T-cell (primary cell): ENCODE results near the gene RIT1. TPM values are rescaled to one million over a fixed set of nuclear protein-coding genes. Genes with fewer than 3 reads are reported as not detected.

Source experiments
- ATAC-seq, 4 experiments: fragments of 200-7000 bp in 3 of 4; fragments of 150-1000 bp in 1 of 4; cut with Tn5 transposase; replicated peaks in 1 of 4; 1 replicate in 3 of 4; 2 replicates in 1 of 4; pipeline ENCODE4 v1.10.0; 2021; ENCODE audit warnings: moderate library complexity in 3 of 4, mild to moderate bottlenecking in 2 of 4, moderate number of reproducible peaks in 1 of 4
- CTCF ChIA-PET, 2 donors: fragments of 300-600 bp; sonication (Branson Sonifier 250); formaldehyde crosslinking; loops; one replicate each; lab custom pipeline; 2022; ENCODE audit warnings: antibody characterized with exemption in 2 of 2; lab: Charles Lee
- POLR2A ChIA-PET, 2 donors: fragments of 300-600 bp; sonication (Branson Sonifier 250); formaldehyde crosslinking; loops; one replicate each; lab custom pipeline; 2022; ENCODE audit warnings: antibody characterized with exemption in 2 of 2; lab: Charles Lee
- DNase-seq, 35 experiments: peaks; one replicate each; pipeline versions ENCODE4 v3.0.0 to v3.0.0-alpha.2; 2013 to 2023
- H3K27ac ChIP-seq: one replicate; pipeline ENCODE4 v1.5.1; 2013; ENCODE audit warnings: low read length
- H3K27me3 ChIP-seq, 2 experiments: replicated peaks in 1 of 2; 1 replicate in 1 of 2; 2 replicates in 1 of 2; pipeline versions ENCODE4 v1.6.1 to v1.7.0; 2013; ENCODE audit warnings: low read length in 1 of 2, mixed read lengths in 1 of 2; ENCODE audit not compliant: control insufficient read depth in 2 of 2, insufficient read depth in 2 of 2; ENCODE audit errors: extremely low read depth in 1 of 2
- H3K36me3 ChIP-seq, 2 donors: 1 replicate in 1 of 2; 2 replicates in 1 of 2; pipeline versions ENCODE4 v1.6.1 to v1.7.0; 2013; ENCODE audit warnings: low read length in 1 of 2; ENCODE audit not compliant: control insufficient read depth in 2 of 2, insufficient read depth in 1 of 2; ENCODE audit errors: extremely low read depth in 1 of 2
- H3K4me1 ChIP-seq, 2 experiments: 1 replicate in 1 of 2; 2 replicates in 1 of 2; pipeline versions ENCODE4 v1.6.1 to v1.7.0; 2013; ENCODE audit warnings: low read length in 2 of 2, mixed read lengths in 1 of 2; ENCODE audit not compliant: insufficient read depth in 2 of 2, control insufficient read depth in 1 of 2; ENCODE audit errors: extremely low read depth in 1 of 2
- H3K4me3 ChIP-seq, 2 donors: 1 replicate in 1 of 2; 2 replicates in 1 of 2; pipeline versions ENCODE4 v1.5.1 to v1.7.0; 2013; ENCODE audit warnings: mild to moderate bottlenecking in 2 of 2, low read length in 1 of 2, moderate library complexity in 1 of 2; ENCODE audit not compliant: control insufficient read depth in 1 of 2; ENCODE audit errors: extremely low read depth in 1 of 2
- H3K9me3 ChIP-seq: 2 replicates; pipeline ENCODE4 v1.7.0; 2013
- H3K27ac Mint-ChIP-seq, 2 donors: one replicate each; pipeline ENCODE4 v1.8.0; 2020 to 2021; ENCODE audit warnings: mild to moderate bottlenecking in 2 of 2, mixed read lengths in 2 of 2
- H3K27me3 Mint-ChIP-seq, 2 donors: one replicate each; pipeline ENCODE4 v1.8.0; 2021 to 2022; ENCODE audit warnings: mixed read lengths in 2 of 2
- H3K36me3 Mint-ChIP-seq: one replicate; pipeline ENCODE4 v1.8.0; 2021; ENCODE audit warnings: mixed read lengths
- H3K4me1 Mint-ChIP-seq, 3 donors: one replicate each; pipeline ENCODE4 v1.8.0; 2020 to 2022; ENCODE audit warnings: mixed read lengths in 3 of 3, mild to moderate bottlenecking in 1 of 3
- H3K4me3 Mint-ChIP-seq, 3 donors: one replicate each; pipeline ENCODE4 v1.8.0; 2020 to 2022; ENCODE audit warnings: mild to moderate bottlenecking in 3 of 3, mixed read lengths in 3 of 3, moderate library complexity in 3 of 3
- H3K9me3 Mint-ChIP-seq, 3 donors: one replicate each; pipeline ENCODE4 v1.8.0; 2020 to 2022; ENCODE audit warnings: mixed read lengths in 3 of 3
- WGBS: methylation state at CpG from one replicate; pipeline ENCODE4 v1.1.5; 2013; ENCODE audit warnings: missing lambda C conversion rate; ENCODE audit not compliant: insufficient coverage; 5-methylcytosine and 5-hydroxymethylcytosine counted together
- total RNA-seq, 35 experiments: library from RNA in 6 of 35; stranded (reverse) in 6 of 35; fragments of 120-200 nt in 1 of 35; gene quantifications; one replicate each; pipeline versions ENCODE4 v1.2.1 to v1.2.4 and lab custom pipeline; 2013 to 2026

Gene RIT1, protein sequence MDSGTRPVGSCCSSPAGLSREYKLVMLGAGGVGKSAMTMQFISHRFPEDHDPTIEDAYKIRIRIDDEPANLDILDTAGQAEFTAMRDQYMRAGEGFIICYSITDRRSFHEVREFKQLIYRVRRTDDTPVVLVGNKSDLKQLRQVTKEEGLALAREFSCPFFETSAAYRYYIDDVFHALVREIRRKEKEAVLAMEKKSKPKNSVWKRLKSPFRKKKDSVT
- 10 to 100 TPM; 35.3 to 56.4 (median 39.2) TPM for total RNA-seq
- total RNA-seq (2013): 28.0 TPM
- 21.9 to 91.0 (median 54.6) reads per million in 29 experiments for total RNA-seq (lab: John Stamatoyannopoulos, UW)

DNA sequence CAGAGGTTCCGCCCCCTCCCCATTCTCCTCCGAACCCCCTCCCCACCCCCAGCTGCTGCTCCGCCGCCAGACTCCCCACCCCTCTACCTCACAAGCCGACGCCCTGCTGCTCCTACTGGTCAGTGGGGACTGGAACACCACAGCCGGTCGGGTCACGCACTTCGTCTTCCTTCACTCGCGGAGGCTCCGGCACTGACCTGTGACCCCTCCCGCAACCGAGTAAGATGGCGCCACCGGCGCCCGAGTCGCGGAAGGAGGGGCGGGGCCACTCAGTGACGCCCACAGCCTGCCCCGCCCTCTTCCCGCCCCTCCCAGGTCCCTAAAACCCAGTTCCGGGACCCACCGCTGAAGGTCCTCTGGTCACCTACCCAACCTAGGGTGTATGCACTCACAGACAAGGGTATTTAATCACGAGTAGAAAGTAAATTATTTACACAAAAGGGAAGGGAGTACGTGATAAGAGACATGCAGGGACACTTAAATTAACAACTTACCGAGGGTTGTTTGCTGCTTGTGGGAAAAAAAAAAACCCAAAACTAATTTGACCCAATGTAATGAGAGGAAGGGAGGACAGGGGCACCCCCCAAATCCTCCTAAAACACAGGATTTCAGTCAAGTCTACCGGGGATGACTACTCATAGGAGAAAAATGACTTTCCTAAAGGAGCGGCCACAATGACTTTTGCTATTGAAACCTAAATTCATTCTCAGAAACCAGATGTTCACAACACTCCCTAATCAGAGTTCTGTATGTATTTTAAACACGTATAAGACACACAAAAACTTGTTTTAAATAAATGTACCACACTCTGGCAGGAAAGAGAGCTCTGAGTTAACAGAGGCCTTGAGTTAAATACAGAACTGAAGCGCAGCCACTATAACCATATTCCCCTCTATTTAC lies at the start of gene RIT1:
RIT1 (minus strand) TSS at position 194 of the 900 bp plus-strand sequence. CDS start 588 bp downstream, outside the sequence.
- Mint-ChIP-seq H3K4me1 (peaks cover 24 to 31% (median 26%) of the 10 kb centered on the region in 3 donors), H3K4me3 (peak within 1 kb of the TSS; percentile 93 to 98 (median 97)), H3K9me3 (no peaks in the 10 kb centered on the region), H3K36me3 (peaks cover 27% of the 10 kb centered on the region), H3K27ac (peak within 1 kb of the TSS; percentile 95 to 97), H3K27me3 (no peaks in the 10 kb centered on the region)
- Histone ChIP-seq H3K4me1 (peaks cover 11 to 24% of the 10 kb centered on the region in 2 experiments), H3K27me3 (no peaks in the 10 kb centered on the region), H3K36me3 (peaks cover 6 to 61% of the 10 kb centered on the region in 2 donors), H3K4me3 (peak within 1 kb of the TSS; percentile 77 to 90), H3K9me3 (no peaks in the 10 kb centered on the region), H3K27ac (peak within 1 kb of the TSS; percentile 78)
- CTCF ChIA-PET: no interaction called here
- peak; percentile 62 to 91 (median 78) for DNase-seq
- peak; percentile 96 to 99 (median 98) for ATAC-seq
- WGBS: 5% methylated on average over 19 of the region's 34 CpGs
- POLR2A ChIA-PET: interaction anchor here (0.6 to 0.7 kb wide), 4 partner anchors 67 to 1997 kb away, joined by 3 to 11 read pairs (median 5); partner anchors contain the start of gene ARHGEF2 (in 1 of the 2)

DNA sequence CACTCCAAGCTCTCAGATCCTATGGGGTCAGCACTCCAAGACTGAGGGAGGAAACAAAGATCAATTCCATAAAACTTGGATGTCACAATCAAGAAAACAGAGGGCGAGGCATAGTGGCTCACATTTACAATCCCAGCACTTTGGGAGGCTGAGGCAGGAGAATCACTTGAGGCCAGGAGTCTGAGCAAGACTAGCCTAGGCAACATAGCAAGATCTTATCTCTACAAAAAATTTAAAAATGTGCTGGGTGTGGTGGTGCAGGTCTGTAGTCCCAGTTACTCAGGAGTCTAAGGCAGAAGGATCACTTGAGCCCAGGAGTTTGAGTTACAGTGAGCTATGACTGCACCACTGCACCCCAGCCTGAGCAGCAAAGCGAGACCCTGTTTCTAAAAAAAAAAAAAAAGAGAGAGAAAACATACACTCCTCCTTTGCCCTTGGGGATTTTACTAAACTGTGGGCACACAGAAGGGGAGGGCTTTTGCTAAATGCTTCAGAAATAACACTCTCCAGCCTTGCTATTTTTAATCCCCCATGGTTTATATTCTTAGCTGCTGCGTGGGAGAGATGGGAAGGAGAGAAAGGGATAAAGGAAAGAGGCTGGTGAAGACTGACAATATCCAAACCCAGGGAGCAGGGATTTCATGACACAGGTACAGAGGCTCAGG lies 49.1 kb upstream of the RIT1 start:
- no peak for DNase-seq
- Histone ChIP-seq H3K36me3 (peaks cover 12 to 97% of the 10 kb centered on the region in 2 donors), H3K27ac (no peak overlapping the region), H3K4me3 (no peak overlapping the region), H3K4me1 (peaks cover 0 to 17% of the 10 kb centered on the region in 2 experiments), H3K27me3 (no peaks in the 10 kb centered on the region), H3K9me3 (no peaks in the 10 kb centered on the region)
- H3K27ac Mint-ChIP-seq: peak overlapping the region; percentile 71 to 73
- H3K27me3 Mint-ChIP-seq: no peaks in the 10 kb centered on the region
- ChIA-PET POLR2A (interaction anchor here in 1 of 2 donors (0.6 kb wide), 1 partner anchor 1533 kb away, joined by 6 read pairs; no protein-coding TSS in a partner anchor), CTCF (interaction anchor here in 1 of 2 donors (0.6 to 1.0 kb wide), 3 partner anchors 24 to 113 kb away, joined by 3 to 9 read pairs (median 6); partner anchors contain the start of gene KHDC4)
- peaks cover 50% of the 10 kb centered on the region for H3K36me3 Mint-ChIP-seq
- ATAC-seq: no peak
- H3K9me3 Mint-ChIP-seq: no peaks in the 10 kb centered on the region
- no CpG with 5 or more reads among the region's 3 CpGs for WGBS
- peaks cover 0 to 26% (median 3%) of the 10 kb centered on the region in 3 donors for H3K4me1 Mint-ChIP-seq
- no peak overlapping the region for H3K4me3 Mint-ChIP-seq

DNA sequence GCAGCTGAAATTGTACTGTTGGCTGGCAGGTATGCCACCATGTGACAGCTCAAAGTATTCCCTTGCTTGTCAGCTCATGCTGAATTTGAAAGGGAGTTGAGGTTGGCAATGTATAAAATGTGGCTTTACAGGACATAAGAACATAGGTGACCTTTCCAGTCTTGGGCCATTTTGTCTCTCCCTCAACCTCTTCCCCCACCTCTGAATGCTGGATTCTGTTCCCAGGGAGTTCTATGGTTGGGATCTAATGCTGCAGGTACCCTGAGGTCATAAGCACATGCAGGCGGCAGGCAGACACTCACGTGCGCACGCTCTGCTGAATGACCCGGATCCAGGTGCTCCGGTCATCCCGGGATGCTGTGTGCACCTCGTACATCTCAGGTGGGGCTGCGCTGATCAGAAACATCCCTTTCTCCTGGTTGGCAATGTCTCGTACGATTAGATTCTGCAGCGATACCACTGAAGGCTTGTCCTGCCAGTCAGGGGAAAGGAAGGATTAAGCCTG lies 46.3 kb upstream of the RIT1 start:
- H3K27ac Mint-ChIP-seq: peak overlapping the region in 1 of 2 donors; percentile 19
- no peak for ATAC-seq

DNA sequence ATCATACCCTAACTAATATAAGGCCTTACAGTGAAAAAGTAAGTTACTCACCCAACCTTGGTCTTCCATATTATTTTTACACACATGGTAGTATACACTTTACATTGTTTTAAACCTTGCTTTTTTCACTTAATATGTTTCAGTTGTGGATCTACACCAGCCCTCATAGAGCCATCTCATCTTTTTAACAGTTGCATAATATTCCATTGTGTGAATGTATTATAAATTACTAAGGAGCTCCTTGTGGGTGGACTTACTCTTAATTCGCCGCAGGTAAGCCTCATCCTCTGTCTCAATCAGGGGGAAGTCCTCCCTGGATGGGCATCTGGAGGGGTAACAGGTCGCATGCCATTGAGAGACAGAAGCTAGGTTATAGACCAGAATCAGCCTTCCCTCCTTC lies 43.5 kb upstream of the RIT1 start:
- peak overlapping the region in 1 of 2 donors; percentile 39 for H3K27ac Mint-ChIP-seq
- Histone ChIP-seq H3K27me3 (no peaks in the 10 kb centered on the region), H3K9me3 (no peaks in the 10 kb centered on the region), H3K36me3 (peaks cover 30 to 96% of the 10 kb centered on the region in 2 donors), H3K27ac (no peak overlapping the region), H3K4me1 (no peaks in the 10 kb centered on the region), H3K4me3 (no peak overlapping the region)
- DNase-seq: no peak
- H3K27me3 Mint-ChIP-seq: no peaks in the 10 kb centered on the region
- peaks cover 0 to under 1% (median 0%) of the 10 kb centered on the region in 3 donors for H3K4me1 Mint-ChIP-seq
- ChIA-PET CTCF (interaction anchor here in 1 of 2 donors (0.7 kb wide), 1 partner anchor 25 kb away, joined by 3 read pairs; no protein-coding TSS in a partner anchor), POLR2A (interaction anchor here in 1 of 2 donors (0.5 to 0.6 kb wide), 2 partner anchors 36 to 206 kb away, joined by 3 to 5 read pairs; no protein-coding TSS in a partner anchor)
- no peak overlapping the region for H3K4me3 Mint-ChIP-seq
- H3K9me3 Mint-ChIP-seq: no peaks in the 10 kb centered on the region
- no peak for ATAC-seq
- 86% methylated on average over 1 of the region's 3 CpGs for WGBS
- peaks cover 49% of the 10 kb centered on the region for H3K36me3 Mint-ChIP-seq

More for the DNA sequence above, 46.3 kb upstream of the RIT1 start:
- WGBS: 96% methylated on average over 10 of the region's 12 CpGs
- H3K4me1 ChIP-seq: peaks cover 0 to 11% of the 10 kb centered on the region in 2 experiments
- Mint-ChIP-seq H3K36me3 (peaks cover 50% of the 10 kb centered on the region), H3K4me3 (no peak overlapping the region), H3K4me1 (peaks cover 0 to 19% (median under 1%) of the 10 kb centered on the region in 3 donors), H3K9me3 (no peaks in the 10 kb centered on the region), H3K27me3 (no peaks in the 10 kb centered on the region)
- no peak overlapping the region for H3K27ac ChIP-seq
- no peaks in the 10 kb centered on the region for H3K27me3 ChIP-seq
- DNase-seq: no peak
- no peaks in the 10 kb centered on the region for H3K9me3 ChIP-seq
- ChIA-PET CTCF (interaction anchor here in 1 of 2 donors (0.5 to 1.3 kb wide), 3 partner anchors 11 to 152 kb away, joined by 3 to 9 read pairs (median 4); no protein-coding TSS in a partner anchor), POLR2A (interaction anchor here in 1 of 2 donors (0.6 to 0.7 kb wide), 2 partner anchors 24 to 787 kb away, joined by 5 to 9 read pairs; partner anchors contain the start of gene KHDC4)
- no peak overlapping the region for H3K4me3 ChIP-seq
- peaks cover 7 to 98% of the 10 kb centered on the region in 2 donors for H3K36me3 ChIP-seq

DNA sequence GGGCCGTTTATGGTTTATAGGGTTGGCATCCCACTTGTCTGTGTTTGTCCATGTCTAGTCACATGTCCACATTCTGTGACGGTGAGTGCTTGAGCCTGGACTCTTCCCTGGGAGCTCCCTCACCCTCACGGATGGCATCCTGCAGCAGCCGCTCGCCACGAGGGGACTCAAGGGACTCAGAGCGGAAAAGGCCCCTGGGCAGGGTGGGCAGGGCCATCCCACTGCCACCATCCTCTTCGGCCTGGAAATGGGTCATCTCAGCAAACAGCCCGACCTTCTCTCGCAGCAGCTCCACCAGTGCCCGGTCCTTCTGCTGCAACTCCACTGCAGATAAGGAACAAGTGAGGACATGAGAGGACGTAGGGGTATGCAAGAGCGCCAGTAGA lies 41.3 kb upstream of the RIT1 start:
- peak overlapping the region in 1 of 2 donors; percentile 12 for H3K27ac Mint-ChIP-seq
- DNase-seq (no peak), ATAC-seq (no peak)
- H3K36me3 Mint-ChIP-seq: peaks cover 45% of the 10 kb centered on the region
- H3K4me3 Mint-ChIP-seq: no peak overlapping the region
- Histone ChIP-seq H3K27me3 (no peaks in the 10 kb centered on the region), H3K4me3 (no peak overlapping the region), H3K9me3 (no peaks in the 10 kb centered on the region), H3K27ac (no peak overlapping the region), H3K4me1 (peaks cover 0 to 4% of the 10 kb centered on the region in 2 experiments), H3K36me3 (peaks cover 26 to 88% of the 10 kb centered on the region in 2 donors)
- 95% methylated on average over 12 of the region's 13 CpGs for WGBS
- no peaks in the 10 kb centered on the region for H3K9me3 Mint-ChIP-seq
- ChIA-PET CTCF (no interaction called here), POLR2A (no interaction called here)
- no peaks in the 10 kb centered on the region for H3K27me3 Mint-ChIP-seq
- H3K4me1 Mint-ChIP-seq: peaks cover 0 to 8% (median 4%) of the 10 kb centered on the region in 3 donors
